G401.6 (cell line): ENCODE results near the gene SLC16A13.

Experiments
- FAIRE-seq: peaks from 2 replicates; lab custom pipeline; 2012; peaks lifted over from hg19 to GRCh38; lab: Jason Lieb, UNC

SLC16A13 gene

GRCh38 chr17:7014261-7014994 is 21.4 kb upstream of the SLC16A13 start:
- peak; percentile 96 for FAIRE-seq

GRCh38 chr17:7014995-7015958 is 20.5 kb upstream of the SLC16A13 start:
- FAIRE-seq = no peak

- no peak for FAIRE-seq
Measured at GRCh38 chr17:7016418-7016817, 19.4 kb upstream of the SLC16A13 start.

- no peak for FAIRE-seq
Measured at GRCh38 chr17:7016886-7017826, 18.7 kb upstream of the SLC16A13 start.

- no peak for FAIRE-seq
Measured at GRCh38 chr17:7017827-7018200, 18.0 kb upstream of the SLC16A13 start.

GRCh38 chr17:7018331-7018964 is 17.4 kb upstream of the SLC16A13 start:
- no peak for FAIRE-seq

GRCh38 chr17:7019367-7019766 is 16.4 kb upstream of the SLC16A13 start:
- no peak for FAIRE-seq

DNA sequence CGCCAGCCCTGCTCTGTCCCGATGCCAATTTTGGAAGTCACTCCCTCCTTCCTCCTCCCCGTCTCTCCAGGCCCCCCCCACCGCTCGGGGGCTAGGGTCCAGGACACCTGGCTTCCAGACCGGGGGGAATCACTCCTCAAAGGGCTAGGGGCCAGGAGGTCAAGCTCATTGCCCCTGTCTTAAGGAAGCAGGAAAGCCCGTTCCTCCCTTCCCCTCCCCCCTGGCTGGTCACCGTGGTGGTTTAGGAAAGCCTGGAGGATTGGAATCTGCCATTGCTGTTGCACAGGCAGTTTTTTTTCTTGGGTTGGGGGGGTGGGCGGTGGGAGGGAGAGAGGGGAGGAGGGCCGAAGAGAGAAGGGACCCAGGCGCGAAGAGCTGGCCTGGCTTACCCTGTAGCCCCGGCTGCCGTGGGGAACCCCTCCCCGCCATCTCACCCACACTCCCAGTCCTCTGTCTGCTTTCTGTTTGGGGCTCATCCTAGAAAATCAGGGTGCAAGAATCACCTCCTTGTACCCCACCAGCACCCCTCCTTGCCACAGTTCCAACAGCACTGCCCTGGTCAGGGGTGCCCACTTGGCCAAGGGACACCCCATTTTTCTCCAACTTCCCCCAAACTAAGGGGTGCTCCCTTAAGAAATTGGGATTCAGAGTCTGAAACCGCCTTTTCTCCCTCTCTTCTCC is 15.8 kb upstream of the SLC16A13 start:
- no peak for FAIRE-seq

DNA sequence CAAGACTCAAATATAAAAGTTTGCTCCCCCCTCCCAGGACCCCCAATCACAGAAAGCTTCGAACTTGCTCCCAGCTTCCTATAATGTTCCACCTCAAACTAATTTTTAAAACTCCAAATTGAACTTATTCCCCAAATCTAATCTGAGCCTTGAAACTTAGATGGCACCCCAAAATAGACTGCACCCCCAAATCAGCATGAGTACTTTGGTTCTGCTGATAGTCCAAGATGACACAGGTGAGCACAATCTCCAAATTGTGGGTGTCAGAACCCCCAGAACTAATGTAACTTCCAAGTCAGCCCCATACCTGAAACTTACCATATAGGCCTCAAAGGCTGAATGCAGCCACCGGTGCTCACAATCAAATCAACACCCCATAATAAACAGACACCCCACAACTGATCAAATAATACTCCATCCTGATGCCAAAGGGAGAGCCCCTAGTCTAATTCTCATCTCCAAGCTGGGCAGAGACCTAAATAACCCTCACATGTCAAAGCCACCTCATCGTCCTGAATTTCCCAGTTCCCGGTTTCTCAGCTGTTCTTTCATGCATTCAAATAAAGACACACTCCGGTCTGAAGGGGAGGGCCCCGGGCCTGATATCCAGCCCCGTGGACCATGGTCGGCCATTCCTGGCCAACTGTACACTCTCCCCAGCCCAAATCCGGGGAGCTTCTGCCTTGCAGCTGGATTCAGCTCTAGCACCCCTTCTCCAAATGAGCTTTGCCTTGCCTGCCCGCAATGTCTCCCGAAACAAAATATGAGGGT is 14.7 kb upstream of the SLC16A13 start:
- no peak for FAIRE-seq

DNA sequence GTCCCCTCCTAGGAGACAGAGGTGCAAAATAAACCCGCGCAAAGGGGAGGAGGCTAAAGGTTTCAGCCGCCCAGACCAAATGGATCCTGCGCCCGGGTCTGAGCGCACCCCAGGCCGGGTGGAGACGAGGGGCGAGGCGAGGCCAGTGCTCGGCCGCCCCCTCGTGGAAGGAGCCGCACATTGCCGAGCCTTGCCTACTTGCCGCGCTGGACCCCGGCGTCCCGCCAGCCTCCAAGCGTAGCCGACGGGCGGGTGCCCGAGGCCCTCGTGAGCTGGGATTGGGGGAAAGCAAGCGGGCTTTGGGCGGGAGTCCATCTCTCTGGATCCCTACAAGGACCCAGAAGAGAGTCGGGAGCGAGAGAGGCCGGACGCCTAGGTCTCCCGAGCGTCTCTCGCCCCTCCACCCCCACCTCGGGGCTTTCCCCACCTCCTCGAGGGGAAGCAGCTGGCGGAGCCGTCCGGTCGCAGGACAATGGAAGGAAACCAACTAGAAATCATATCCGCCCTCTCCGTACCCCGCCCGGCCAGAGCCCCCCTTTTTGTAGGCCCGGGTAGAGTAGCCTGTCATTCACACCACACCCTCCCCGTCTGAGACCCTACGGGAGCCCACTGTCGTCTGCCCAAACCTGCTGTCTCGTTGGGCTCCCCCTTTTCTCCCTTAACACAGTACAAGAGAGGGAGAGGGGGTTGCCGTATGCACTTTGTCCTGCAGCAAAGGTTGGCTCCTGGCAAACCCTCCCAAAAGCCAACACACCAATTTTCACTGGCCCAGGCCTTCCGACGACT is 13.6 kb upstream of the SLC16A13 start:
- peak; percentile 92 for FAIRE-seq

- FAIRE-seq = no peak
Measured at GRCh38 chr17:7022781-7023571, 12.8 kb upstream of the SLC16A13 start, which contains the start of gene BCL6B. Gene BCL6B, plus strand, starts transcription at chr17:7023050. Its CDS starts 622 bp downstream, at chr17:7023672.

GRCh38 chr17:7023576-7024401 is 12.0 kb upstream of the SLC16A13 start:
- no peak for FAIRE-seq

DNA sequence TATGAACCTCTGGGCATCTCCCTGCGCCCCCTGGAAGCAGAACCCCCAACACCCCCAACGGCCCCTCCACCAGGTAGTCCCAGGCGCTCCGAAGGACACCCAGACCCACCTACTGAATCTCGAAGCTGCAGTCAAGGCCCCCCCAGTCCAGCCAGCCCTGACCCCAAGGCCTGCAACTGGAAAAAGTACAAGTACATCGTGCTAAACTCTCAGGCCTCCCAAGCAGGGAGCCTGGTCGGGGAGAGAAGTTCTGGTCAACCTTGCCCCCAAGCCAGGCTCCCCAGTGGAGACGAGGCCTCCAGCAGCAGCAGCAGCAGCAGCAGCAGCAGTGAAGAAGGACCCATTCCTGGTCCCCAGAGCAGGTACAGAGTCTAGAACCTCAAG is 11.4 kb upstream of the SLC16A13 start:
- no peak for FAIRE-seq

DNA sequence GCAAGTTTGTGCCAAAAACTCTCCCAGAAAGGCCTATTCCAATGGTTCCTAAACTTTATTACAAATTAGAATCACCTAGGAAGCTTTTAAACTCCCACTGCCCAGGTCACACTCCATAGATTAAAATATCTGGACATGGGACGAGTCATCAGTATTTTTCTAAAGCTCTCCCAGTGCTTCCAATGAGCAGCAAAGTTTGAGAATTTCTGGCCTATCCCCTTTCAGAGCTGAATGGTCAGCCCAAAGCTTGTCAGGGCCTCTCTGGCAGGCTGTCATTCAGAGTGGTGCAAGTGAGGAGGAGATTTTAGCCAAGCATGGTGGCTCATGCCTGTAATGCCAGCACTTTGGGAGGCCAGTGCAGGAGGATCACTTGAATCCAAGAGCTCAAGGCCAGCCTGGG is 10.6 kb upstream of the SLC16A13 start:
- no peak for FAIRE-seq

GRCh38 chr17:7026471-7027115 is 9.2 kb upstream of the SLC16A13 start:
- FAIRE-seq = no peak

GRCh38 chr17:7027335-7027734 is 8.5 kb upstream of the SLC16A13 start:
- no peak for FAIRE-seq

DNA sequence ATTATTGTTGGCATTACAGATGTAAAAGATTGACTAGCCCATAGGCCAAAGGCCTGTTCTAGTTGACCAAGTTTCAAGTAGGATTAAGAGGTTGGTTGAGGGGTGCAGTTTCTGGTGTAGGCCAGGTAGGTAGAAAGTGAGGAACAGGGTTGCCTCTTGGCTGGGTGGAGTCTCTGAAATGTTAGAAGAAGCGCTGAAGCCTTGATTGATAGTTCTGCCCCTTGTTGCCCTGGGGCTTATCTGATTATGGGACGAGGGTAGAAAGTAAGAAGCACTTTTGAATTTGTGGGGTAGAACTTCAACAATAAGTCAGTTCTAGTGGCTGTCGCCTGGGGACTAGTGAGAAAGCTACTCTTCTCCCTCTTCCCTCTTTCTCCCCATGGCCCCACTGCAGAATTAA is 6.7 kb upstream of the SLC16A13 start:
- no peak for FAIRE-seq
